Fibroblast of skin of abdomen (primary cell): ENCODE measurements around the gene SSTR3.

ENCODE experiments used
- DNase-seq: peaks from one replicate; pipeline ENCODE4 v3.0.0-alpha.2; 2013

Gene SSTR3

GRCh38 chr22:37193629-37194191 lies 18.6 kb downstream of the SSTR3 start:
- no peak for DNase-seq

GRCh38 chr22:37192741-37193140 lies 19.5 kb downstream of the SSTR3 start:
- DNase-seq, result no peak

GRCh38 chr22:37192204-37192603 lies 20.1 kb downstream of the SSTR3 start:
- DNase-seq, result no peak

- no peak for DNase-seq
Measured at GRCh38 chr22:37190262-37190780, 22.0 kb downstream of the SSTR3 start.

- DNase-seq, result peak; percentile 55
Measured at GRCh38 chr22:37188901-37189466, 23.3 kb downstream of the SSTR3 start.

- peak; percentile 69 for DNase-seq
Measured at GRCh38 chr22:37187891-37188761, 24.2 kb downstream of the SSTR3 start, which contains the start of gene C1QTNF6. Gene C1QTNF6 (minus strand): TSS chr22:37188247. CDS start chr22:37188213, 34 bp downstream.

GRCh38 chr22:37187552-37187890 lies 24.8 kb downstream of the SSTR3 start:
- DNase-seq, result peak; percentile 48

- no peak for DNase-seq
Measured at GRCh38 chr22:37186997-37187522, 25.2 kb downstream of the SSTR3 start.

GRCh38 chr22:37186228-37186996 lies 25.9 kb downstream of the SSTR3 start:
- DNase-seq, result peak; percentile 82

- no peak for DNase-seq
Measured at GRCh38 chr22:37185646-37186227, 26.5 kb downstream of the SSTR3 start.

GRCh38 chr22:37184816-37185541 lies 27.3 kb downstream of the SSTR3 start:
- no peak for DNase-seq

GRCh38 chr22:37184380-37184755 lies 27.9 kb downstream of the SSTR3 start:
- DNase-seq, result no peak

- no peak for DNase-seq
Measured at GRCh38 chr22:37183432-37184379, 28.6 kb downstream of the SSTR3 start.

GRCh38 chr22:37182949-37183245 lies 29.4 kb downstream of the SSTR3 start:
- DNase-seq, result no peak

GRCh38 chr22:37182101-37182948 lies 30.0 kb downstream of the SSTR3 start:
- DNase-seq, result no peak

GRCh38 chr22:37181681-37182080 lies 30.6 kb downstream of the SSTR3 start:
- DNase-seq, result no peak

- DNase-seq, result no peak
Measured at GRCh38 chr22:37180531-37181231, 31.6 kb downstream of the SSTR3 start.

GRCh38 chr22:37179622-37180420 lies 32.5 kb downstream of the SSTR3 start:
- DNase-seq, result no peak
